ENCODE results near the gene INKA1. TPM values are rescaled to one million over a fixed set of nuclear protein-coding genes. Genes with fewer than 3 reads are reported as not detected.

INKA1 gene
- total and polyA plus RNA-seq, 7 experiments from 2014 or later = 0.65 to 2.2 (median 1.6) TPM

DNA sequence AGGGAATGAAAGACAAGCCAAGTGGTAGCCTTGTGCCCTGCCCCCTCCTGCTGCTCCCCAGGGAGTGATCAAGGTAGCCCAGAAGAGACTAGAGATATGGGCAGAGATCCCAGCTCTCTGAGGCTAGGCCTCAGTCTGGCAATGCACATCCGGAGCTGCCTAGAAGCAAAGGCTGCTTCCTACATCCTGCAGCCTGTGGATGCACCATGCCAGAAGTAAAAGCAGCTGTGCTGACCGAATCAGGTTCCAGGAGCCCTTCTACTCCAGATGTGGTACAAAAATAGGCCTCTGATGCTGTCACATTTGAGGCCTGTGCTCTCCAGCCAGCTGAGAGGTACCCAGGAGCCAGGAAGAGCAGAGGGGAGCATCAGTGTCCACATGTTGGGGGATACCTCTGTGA is 37.3 kb downstream of the INKA1 start:
- no peaks in the 10 kb centered on the region for H3K27me3 Mint-ChIP-seq
- intact Hi-C loops (cut with micrococcal nuclease) = no loop called here
- no peak overlapping the region for H3K27ac Mint-ChIP-seq
- H3K9me3 Mint-ChIP-seq = no peaks in the 10 kb centered on the region
- DNase-seq (no peak), ATAC-seq (no peak)
- no peak overlapping the region for H3K4me3 Mint-ChIP-seq
- H3K36me3 Mint-ChIP-seq = peaks cover 0 to 2% (median 0%) of the 10 kb centered on the region in 5 donors
- no peaks in the 10 kb centered on the region for H3K4me1 ChIP-seq (ENCODE audit: control insufficient read depth in 2 of 2, insufficient read depth in 2 of 2, low read length in 2 of 2)
- H3K9me3 ChIP-seq (ENCODE audit: control insufficient read depth in 2 of 3, low read length in 3 of 3) = no peaks in the 10 kb centered on the region
- peaks cover 0 to 9% (median 0%) of the 10 kb centered on the region in 7 donors for H3K4me1 Mint-ChIP-seq
- POLR2A ChIA-PET = interaction anchor here (7.3 kb wide), 1 partner anchor 39 kb away, joined by 59 read pairs; the partner anchor contains the start of genes CDHR4 and INKA1
- H3K4me3 ChIP-seq (ENCODE audit: low read length) = no peak overlapping the region
- H3K27ac ChIP-seq (ENCODE audit: low read depth, low read length) = no peak overlapping the region
- no peaks in the 10 kb centered on the region for H3K27me3 ChIP-seq (ENCODE audit: control insufficient read depth in 2 of 2, insufficient read depth in 2 of 2, low read length in 2 of 2)
- CTCF ChIA-PET = interaction anchor here (0.7 to 8.7 kb wide), 3 partner anchors 36 to 710 kb away, joined by 4 to 181 read pairs (median 5); partner anchors contain the start of genes CDHR4 and INKA1
- no peaks in the 10 kb centered on the region for H3K36me3 ChIP-seq (ENCODE audit: control insufficient read depth in 2 of 3, insufficient read depth in 3 of 3, low read length in 3 of 3)

DNA sequence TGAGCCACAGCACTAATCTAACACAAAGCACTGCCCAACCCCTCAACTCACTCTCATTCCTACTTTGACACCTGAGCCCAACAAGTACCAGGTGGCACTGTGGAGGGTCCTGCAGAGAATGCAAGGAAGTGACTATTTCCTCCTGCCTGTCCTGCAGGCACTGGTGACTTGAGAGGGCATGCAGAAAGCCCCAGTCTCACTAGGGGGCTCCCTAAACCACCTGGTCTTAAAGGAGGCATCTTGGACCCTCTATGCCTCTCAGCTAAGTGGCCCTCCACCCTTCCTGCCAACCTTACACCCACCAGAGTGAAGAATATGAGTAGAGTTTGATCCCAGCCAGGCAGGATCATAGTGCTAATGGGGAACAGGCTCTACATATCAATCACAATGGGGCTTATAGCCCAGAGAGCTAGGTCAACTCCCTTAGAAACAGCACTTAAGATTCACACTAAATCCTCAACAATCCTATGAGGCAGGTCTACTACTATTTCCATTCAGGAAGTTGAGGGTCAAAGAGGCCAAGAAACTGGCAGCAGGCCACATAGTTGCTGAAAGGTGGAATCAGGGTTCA is 38.1 kb downstream of the INKA1 start:
- DNase-seq (no peak), ATAC-seq (no peak)
- H3K36me3 ChIP-seq (ENCODE audit: control insufficient read depth in 2 of 3, insufficient read depth in 3 of 3, low read length in 3 of 3) = no peaks in the 10 kb centered on the region
- H3K9me3 ChIP-seq (ENCODE audit: control insufficient read depth in 2 of 3, low read length in 3 of 3) = no peaks in the 10 kb centered on the region
- POLR2A ChIA-PET = interaction anchor here (7.3 kb wide), 1 partner anchor 40 kb away, joined by 59 read pairs; the partner anchor contains the start of genes CDHR4 and INKA1
- H3K4me3 Mint-ChIP-seq = no peak overlapping the region
- H3K4me3 ChIP-seq (ENCODE audit: low read length) = no peak overlapping the region
- H3K27me3 ChIP-seq (ENCODE audit: control insufficient read depth in 2 of 2, insufficient read depth in 2 of 2, low read length in 2 of 2) = no peaks in the 10 kb centered on the region
- no peaks in the 10 kb centered on the region for H3K4me1 ChIP-seq (ENCODE audit: control insufficient read depth in 2 of 2, insufficient read depth in 2 of 2, low read length in 2 of 2)
- no peaks in the 10 kb centered on the region for H3K27me3 Mint-ChIP-seq
- CTCF ChIA-PET = interaction anchor here (0.6 to 8.7 kb wide), 4 partner anchors 9 to 302 kb away, joined by 4 to 181 read pairs (median 4); partner anchors contain the start of genes CDHR4 and INKA1
- intact Hi-C loops (cut with micrococcal nuclease) = no loop called here
- peaks cover 0 to 2% (median 0%) of the 10 kb centered on the region in 5 donors for H3K36me3 Mint-ChIP-seq
- H3K27ac Mint-ChIP-seq = no peak overlapping the region
- H3K4me1 Mint-ChIP-seq = peaks cover 0 to 9% (median 0%) of the 10 kb centered on the region in 7 donors
- H3K27ac ChIP-seq (ENCODE audit: low read depth, low read length) = no peak overlapping the region
- no peaks in the 10 kb centered on the region for H3K9me3 Mint-ChIP-seq

DNA sequence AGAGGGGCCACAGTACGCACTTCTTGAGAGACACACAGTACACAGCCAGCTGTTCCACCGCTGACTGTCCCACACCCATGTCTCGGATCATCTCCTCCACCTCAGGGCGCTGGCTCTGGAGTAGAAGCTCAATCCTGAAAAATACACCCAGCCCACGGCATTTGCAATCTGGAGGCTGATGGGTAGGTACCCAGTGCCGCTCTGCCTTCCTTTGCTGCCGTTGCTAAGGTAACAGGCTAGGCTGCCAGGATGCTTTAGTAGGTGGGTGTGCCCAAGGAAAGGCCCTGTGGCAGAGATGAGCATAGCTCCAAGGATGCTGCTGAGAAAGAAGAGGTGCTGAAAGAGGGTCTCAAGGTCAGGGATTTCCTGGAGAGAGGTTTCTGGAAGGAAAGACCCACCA is 38.7 kb downstream of the INKA1 start:
- intact Hi-C loops (cut with micrococcal nuclease) = no loop called here
- no peaks in the 10 kb centered on the region for H3K4me1 ChIP-seq (ENCODE audit: control insufficient read depth in 2 of 2, insufficient read depth in 2 of 2, low read length in 2 of 2)
- Mint-ChIP-seq H3K36me3 (peaks cover 0 to 5% (median 0%) of the 10 kb centered on the region in 5 donors), H3K27ac (no peak overlapping the region), H3K27me3 (no peaks in the 10 kb centered on the region), H3K9me3 (no peaks in the 10 kb centered on the region), H3K4me3 (no peak overlapping the region), H3K4me1 (peaks cover 0 to 9% (median 0%) of the 10 kb centered on the region in 7 donors)
- POLR2A ChIA-PET = interaction anchor here (7.3 kb wide), 1 partner anchor 41 kb away, joined by 59 read pairs; the partner anchor contains the start of genes CDHR4 and INKA1
- H3K36me3 ChIP-seq (ENCODE audit: control insufficient read depth in 2 of 3, insufficient read depth in 3 of 3, low read length in 3 of 3) = no peaks in the 10 kb centered on the region
- DNase-seq (no peak), ATAC-seq (no peak)
- no peak overlapping the region for H3K27ac ChIP-seq (ENCODE audit: low read depth, low read length)
- no peaks in the 10 kb centered on the region for H3K27me3 ChIP-seq (ENCODE audit: control insufficient read depth in 2 of 2, insufficient read depth in 2 of 2, low read length in 2 of 2)
- H3K9me3 ChIP-seq (ENCODE audit: control insufficient read depth in 2 of 3, low read length in 3 of 3) = no peaks in the 10 kb centered on the region
- CTCF ChIA-PET = interaction anchor here (1.1 to 8.7 kb wide), 2 partner anchors 37 to 302 kb away, joined by 5 to 181 read pairs; partner anchors contain the start of genes CDHR4 and INKA1
- no peak overlapping the region for H3K4me3 ChIP-seq (ENCODE audit: low read length)

DNA sequence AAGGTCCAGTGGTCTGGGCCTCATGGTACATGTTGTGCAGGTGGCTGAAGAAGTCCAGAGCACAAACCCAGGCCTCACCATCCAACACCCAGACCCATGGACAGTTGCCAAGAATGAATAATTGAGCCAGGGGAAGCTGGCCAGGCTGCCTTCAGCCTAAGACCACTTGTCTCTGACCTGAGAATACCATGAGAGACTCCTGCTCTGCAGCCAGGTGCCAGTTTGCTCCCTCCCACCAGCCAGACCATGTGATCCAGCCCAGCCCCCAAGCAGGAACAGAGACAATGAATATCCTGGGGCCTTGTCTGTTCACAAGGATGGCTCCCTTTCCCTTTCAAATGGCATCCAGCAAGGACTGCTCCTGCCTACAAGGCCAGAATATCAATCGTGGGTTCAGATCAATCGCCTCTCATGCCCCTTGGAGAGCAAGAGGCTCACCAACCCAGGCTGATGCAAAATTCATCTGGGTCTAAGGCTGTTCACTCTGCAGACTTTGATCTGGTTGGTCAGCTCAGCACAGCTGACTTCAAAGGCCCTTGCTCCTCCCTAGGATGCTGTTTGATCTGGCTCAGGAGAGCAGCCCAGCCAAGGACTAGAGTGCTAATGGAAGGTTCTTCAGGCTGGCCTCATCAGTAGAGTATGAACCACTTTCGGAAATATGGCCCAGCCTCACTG is 39.9 kb downstream of the INKA1 start:
- no peaks in the 10 kb centered on the region for H3K27me3 ChIP-seq (ENCODE audit: control insufficient read depth in 2 of 2, insufficient read depth in 2 of 2, low read length in 2 of 2)
- CTCF ChIA-PET = interaction anchor here (8.7 kb wide), 1 partner anchor 38 kb away, joined by 181 read pairs; the partner anchor contains the start of genes CDHR4 and INKA1
- H3K4me1 ChIP-seq (ENCODE audit: control insufficient read depth in 2 of 2, insufficient read depth in 2 of 2, low read length in 2 of 2) = no peaks in the 10 kb centered on the region
- peaks cover 0 to 9% (median 0%) of the 10 kb centered on the region in 7 donors for H3K4me1 Mint-ChIP-seq
- H3K4me3 Mint-ChIP-seq = no peak overlapping the region
- no peak overlapping the region for H3K4me3 ChIP-seq (ENCODE audit: low read length)
- ATAC-seq (no peak), DNase-seq (no peak)
- POLR2A ChIA-PET = interaction anchor here (7.3 kb wide), 1 partner anchor 42 kb away, joined by 59 read pairs; the partner anchor contains the start of genes CDHR4 and INKA1
- H3K9me3 ChIP-seq (ENCODE audit: control insufficient read depth in 2 of 3, low read length in 3 of 3) = no peaks in the 10 kb centered on the region
- no peak overlapping the region for H3K27ac ChIP-seq (ENCODE audit: low read depth, low read length)
- H3K27me3 Mint-ChIP-seq = no peaks in the 10 kb centered on the region
- no peaks in the 10 kb centered on the region for H3K9me3 Mint-ChIP-seq
- intact Hi-C loops (cut with micrococcal nuclease) = no loop called here
- no peaks in the 10 kb centered on the region for H3K36me3 ChIP-seq (ENCODE audit: control insufficient read depth in 2 of 3, insufficient read depth in 3 of 3, low read length in 3 of 3)
- H3K27ac Mint-ChIP-seq = no peak overlapping the region
- peaks cover 0 to 5% (median 0%) of the 10 kb centered on the region in 5 donors for H3K36me3 Mint-ChIP-seq

DNA sequence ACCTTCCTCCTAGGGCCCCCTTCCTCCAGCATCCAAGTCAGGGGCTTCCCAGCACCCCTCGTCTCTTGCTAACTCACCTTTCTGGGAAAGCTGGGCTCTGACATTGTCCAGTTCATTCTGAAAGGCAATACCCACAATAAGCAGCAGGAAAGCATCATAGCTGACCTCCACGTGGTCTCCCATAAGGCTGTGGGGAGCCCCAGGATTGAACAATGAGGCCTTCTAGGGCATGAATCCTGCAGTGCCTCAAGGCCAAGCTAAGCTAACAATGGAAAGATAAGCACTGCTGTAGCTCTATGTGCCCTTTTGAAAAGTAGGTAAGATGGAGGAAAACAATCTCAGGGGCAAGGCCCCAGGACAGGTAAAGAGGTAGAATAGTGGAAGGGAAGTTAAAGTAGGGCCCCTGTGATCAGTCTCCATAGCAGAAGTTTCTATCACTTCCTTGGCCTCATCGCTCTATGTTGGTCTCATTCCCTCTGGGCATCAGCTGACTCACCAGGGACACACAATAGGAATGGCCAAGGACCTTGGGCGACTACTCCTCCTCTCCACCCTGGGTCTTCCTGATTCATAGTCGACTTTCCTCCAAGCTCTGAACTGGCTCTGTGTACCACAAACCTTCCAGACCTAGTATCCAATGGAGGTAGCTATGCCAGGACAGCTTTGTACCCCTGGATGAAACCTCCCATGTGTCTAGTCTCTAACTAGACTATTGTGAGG is 41.6 kb downstream of the INKA1 start:
- Mint-ChIP-seq H3K36me3 (peaks cover 0 to 4% (median 0%) of the 10 kb centered on the region in 5 donors), H3K4me3 (no peak overlapping the region), H3K4me1 (peaks cover 0 to 3% (median 0%) of the 10 kb centered on the region in 7 donors), H3K9me3 (no peaks in the 10 kb centered on the region), H3K27me3 (no peaks in the 10 kb centered on the region), H3K27ac (peak overlapping the region in 1 of 9 donors; percentile 49)
- H3K36me3 ChIP-seq (ENCODE audit: control insufficient read depth in 2 of 3, insufficient read depth in 3 of 3, low read length in 3 of 3) = no peaks in the 10 kb centered on the region
- no peaks in the 10 kb centered on the region for H3K9me3 ChIP-seq (ENCODE audit: control insufficient read depth in 2 of 3, low read length in 3 of 3)
- ChIA-PET POLR2A (no interaction called here), CTCF (interaction anchor here (0.7 kb wide), 2 partner anchors 57 to 305 kb away, joined by 3 to 4 read pairs; no protein-coding TSS in a partner anchor)
- DNase-seq = no peak
- intact Hi-C loops (cut with micrococcal nuclease) = no loop called here
- no peaks in the 10 kb centered on the region for H3K4me1 ChIP-seq (ENCODE audit: control insufficient read depth in 2 of 2, insufficient read depth in 2 of 2, low read length in 2 of 2)
- H3K4me3 ChIP-seq (ENCODE audit: low read length) = no peak overlapping the region
- H3K27ac ChIP-seq (ENCODE audit: low read depth, low read length) = no peak overlapping the region
- H3K27me3 ChIP-seq (ENCODE audit: control insufficient read depth in 2 of 2, insufficient read depth in 2 of 2, low read length in 2 of 2) = no peaks in the 10 kb centered on the region
- ATAC-seq = no peak

DNA sequence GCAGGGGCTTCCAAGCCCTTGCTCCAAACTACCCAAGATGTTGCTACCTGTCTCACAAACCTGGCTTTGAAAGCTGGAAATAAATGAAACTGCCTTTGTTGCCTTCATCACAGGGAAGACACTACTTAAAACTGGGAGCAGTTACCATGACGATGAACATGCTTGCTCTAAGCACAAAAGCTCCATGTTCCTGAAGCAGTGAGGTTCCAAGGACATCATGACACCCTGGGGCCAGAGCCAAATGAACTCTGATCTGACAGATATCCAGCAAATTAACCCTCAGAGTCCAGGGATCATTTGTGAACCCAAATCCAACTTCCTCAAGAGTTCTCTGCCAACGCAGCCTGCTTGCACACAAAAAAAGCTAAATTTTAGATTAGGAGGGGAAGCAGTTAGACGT is 42.6 kb downstream of the INKA1 start:
- H3K27ac ChIP-seq (ENCODE audit: low read depth, low read length) = no peak overlapping the region
- H3K9me3 ChIP-seq (ENCODE audit: control insufficient read depth in 2 of 3, low read length in 3 of 3) = no peaks in the 10 kb centered on the region
- CTCF ChIA-PET = interaction anchor here (0.8 to 1.0 kb wide), 2 partner anchors 43 to 306 kb away, joined by 4 to 6 read pairs; partner anchors contain the start of gene INKA1
- H3K27ac Mint-ChIP-seq = no peak overlapping the region
- H3K4me3 Mint-ChIP-seq = no peak overlapping the region
- H3K36me3 ChIP-seq (ENCODE audit: control insufficient read depth in 2 of 3, insufficient read depth in 3 of 3, low read length in 3 of 3) = no peaks in the 10 kb centered on the region
- H3K9me3 Mint-ChIP-seq = no peaks in the 10 kb centered on the region
- no peaks in the 10 kb centered on the region for H3K4me1 ChIP-seq (ENCODE audit: control insufficient read depth in 2 of 2, insufficient read depth in 2 of 2, low read length in 2 of 2)
- H3K4me3 ChIP-seq (ENCODE audit: low read length) = no peak overlapping the region
- H3K4me1 Mint-ChIP-seq = peaks cover 0 to 3% (median 0%) of the 10 kb centered on the region in 7 donors
- no peak for DNase-seq
- H3K27me3 Mint-ChIP-seq = no peaks in the 10 kb centered on the region
- no peaks in the 10 kb centered on the region for H3K27me3 ChIP-seq (ENCODE audit: control insufficient read depth in 2 of 2, insufficient read depth in 2 of 2, low read length in 2 of 2)
- H3K36me3 Mint-ChIP-seq = peaks cover 0 to 6% (median 0%) of the 10 kb centered on the region in 5 donors
- ATAC-seq = no peak
- intact Hi-C loops (cut with micrococcal nuclease) = no loop called here
- POLR2A ChIA-PET = no interaction called here
